Panc1 (cell line): ENCODE results near the gene PSMD12. TPM values are rescaled to one million over a fixed set of nuclear protein-coding genes. Genes with fewer than 3 reads are reported as not detected.
A peak's percentile ranks its signal among the peaks of the same experiment; 100 is the strongest.

ENCODE experiments used
- ATAC-seq: fragments of 200-7000 bp; cut with Tn5 transposase; 2 replicates; pipeline ENCODE4 v1.9.1; 2020; ENCODE audit warnings: mild to moderate bottlenecking, moderate library complexity
- BruUV-seq: library from RNA; stranded (reverse); fragments of 400-500 nt; replicated peaks from 2 replicates; lab custom pipeline; 2021; lab: Mats Ljungman, UMichigan
- CTCF ChIA-PET: fragments of 300-600 bp; sonication (Branson Sonifier 250); formaldehyde crosslinking; loops from one replicate; lab custom pipeline; 2022; ENCODE audit warnings: antibody characterized with exemption; lab: Charles Lee
- POLR2A ChIA-PET: fragments of 300-600 bp; sonication (Branson Sonifier 250); formaldehyde crosslinking; loops from one replicate; lab custom pipeline; 2022; ENCODE audit warnings: antibody characterized with exemption; lab: Charles Lee
- DNase-seq: peaks from one replicate; pipeline ENCODE4 v3.0.0-alpha.2; 2010; ENCODE audit warnings: low read depth, low spot score
- H3K27ac ChIP-seq: 2 replicates; pipeline ENCODE4 v1.5.1; 2011; ENCODE audit warnings: mild to moderate bottlenecking, low read length, inconsistent platforms
- H3K27me3 ChIP-seq: fragments of 200-500 bp; sonication (Bioruptor generic); 2 replicates; pipeline ENCODE4 v1.6.0; 2014; ENCODE audit warnings: low read length, inconsistent platforms; ENCODE audit not compliant: control insufficient read depth, insufficient read depth
- H3K36me3 ChIP-seq: fragments of 200-500 bp; sonication (Bioruptor generic); 2 replicates; pipeline ENCODE4 v1.5.1; 2014; ENCODE audit warnings: inconsistent platforms, mild to moderate bottlenecking, low read length, moderate library complexity; ENCODE audit not compliant: control insufficient read depth, insufficient read depth
- H3K4me1 ChIP-seq: 2 replicates; pipeline ENCODE4 v1.5.1; 2011; ENCODE audit warnings: inconsistent platforms, mild to moderate bottlenecking, low read length, moderate library complexity; ENCODE audit not compliant: control insufficient read depth, insufficient read depth
- H3K4me3 ChIP-seq, 2 experiments: 2 replicates each; pipeline ENCODE4 v1.5.1; 2011 to 2012; ENCODE audit warnings: low read depth in 2 of 2, low read length in 2 of 2, mild to moderate bottlenecking in 2 of 2, inconsistent platforms in 1 of 2, moderate library complexity in 1 of 2
- H3K9me3 ChIP-seq: fragments of 200-500 bp; sonication (Bioruptor generic); 2 replicates; pipeline ENCODE4 v1.5.1; 2014; ENCODE audit warnings: low read depth, mild to moderate bottlenecking, inconsistent platforms, low read length, moderate library complexity; ENCODE audit not compliant: control insufficient read depth, insufficient read depth
- CTCF ChIP-seq: fragments of 450-650 bp; IDR thresholded peaks from 2 replicates; pipeline ENCODE4 v1.5.1; 2017; ENCODE audit warnings: mild to moderate bottlenecking
- POLR2AphosphoS5 ChIP-seq: IDR thresholded peaks from 2 replicates; pipeline ENCODE4 v1.6.1; 2012; ENCODE audit warnings: mild to moderate bottlenecking, low read depth, low read length, moderate library complexity
- REST ChIP-seq, 2 experiments: IDR thresholded peaks; 2 replicates each; pipeline ENCODE4 v1.6.1; 2011 to 2012; ENCODE audit warnings: low read depth in 2 of 2, control low read depth in 1 of 2, low read length in 1 of 2, mild to moderate bottlenecking in 1 of 2, moderate library complexity in 1 of 2; ENCODE audit not compliant: insufficient read depth in 1 of 2
- SIN3A ChIP-seq: IDR thresholded peaks from 2 replicates; pipeline ENCODE4 v1.6.1; 2012; ENCODE audit warnings: low read depth, mild to moderate bottlenecking, low read length, moderate library complexity, borderline replicate concordance; ENCODE audit not compliant: insufficient read depth
- TCF7L2 ChIP-seq: IDR thresholded peaks from 2 replicates; pipeline ENCODE4 v1.6.1; 2011; ENCODE audit warnings: mild to moderate bottlenecking, low read depth, low read length, inconsistent platforms
- in situ Hi-C: cut with HindIII; loops from 2 replicates; pipeline ENCODE4 v1.10.0; 2016; ENCODE audit warnings: low sequenced_read_pairs, low pct_unique_long_range_greater_than_20kb
- intact Hi-C: fragments of 100-400 bp; cut with micrococcal nuclease; formaldehyde crosslinking; loops from one replicate; pipeline ENCODE4 v1.10.0; 2022; ENCODE audit not compliant: unreplicated experiment
- total RNA-seq: library from RNA; stranded (reverse); gene quantifications from one replicate; pipeline ENCODE4 v1.2.1, GENCODE V29; 2021; ENCODE audit not compliant: unreplicated experiment

Gene PSMD12
- total RNA-seq, 1 experiment from 2014 or later = 50.2 TPM

- Histone ChIP-seq H3K27ac (no peak overlapping the region), H3K27me3 (no peaks in the 10 kb centered on the region), H3K4me1 (peaks cover 8% of the 10 kb centered on the region), H3K4me3 (no peak overlapping the region), H3K9me3 (no peaks in the 10 kb centered on the region), H3K36me3 (peaks cover 12% of the 10 kb centered on the region)
- no peak for ATAC-seq
- CTCF ChIA-PET = interaction anchor here (0.6 to 0.7 kb wide), 2 partner anchors 74 to 1165 kb away, joined by 5 to 9 read pairs; no protein-coding TSS in a partner anchor
- TF ChIP-seq TCF7L2 (no peak), CTCF (peak; percentile 60; the same call in 1 of the 2 replicates), SIN3A (no peak)
- POLR2A ChIA-PET = no interaction called here
- DNase-seq = no peak
- no TSS peak for BruUV-seq
- in situ Hi-C loops = no loop called here
- intact Hi-C loops = no loop called here
Measured at GRCh38 chr17:67359960-67360791, 6.2 kb downstream of the PSMD12 start.

- Histone ChIP-seq H3K9me3 (no peaks in the 10 kb centered on the region), H3K4me1 (0 out of 2 replicates have a peak, but pooled peaks cover 2% of the 10 kb centered on the region), H3K4me3 (no peak overlapping the region), H3K27me3 (no peaks in the 10 kb centered on the region), H3K36me3 (peaks cover 12% of the 10 kb centered on the region), H3K27ac (no peak overlapping the region)
- intact Hi-C loops (no loop called here), in situ Hi-C loops (no loop called here)
- ChIA-PET CTCF (no interaction called here), POLR2A (no interaction called here)
- TF ChIP-seq REST (IDR thresholded peaks at IDR 0.05; ENCODE audit: insufficient read depth in 1 of 2, low read depth in 2 of 2, low read length in 1 of 2) (no peak), POLR2AphosphoS5 (no peak), TCF7L2 (no peak), SIN3A (no peak), CTCF (no peak)
- DNase-seq = no peak
- no TSS peak for BruUV-seq
- no peak for ATAC-seq
Measured at GRCh38 chr17:67358612-67359011, 7.8 kb downstream of the PSMD12 start.
